NCI-H1048 (cell line): ENCODE data around the gene GMPPA.
A peak's percentile ranks its signal among the peaks of the same experiment; 100 is the strongest.

Experiments
- DNase-seq: peaks from one replicate; lab custom pipeline; 2025; lab: John Stamatoyannopoulos, UW

The GMPPA gene

GRCh38 chr2:219486380-219486959 lies 12.2 kb upstream of the GMPPA start:
- no peak for DNase-seq

- DNase-seq = no peak
Measured at GRCh38 chr2:219488149-219488843, 10.4 kb upstream of the GMPPA start.

DNA sequence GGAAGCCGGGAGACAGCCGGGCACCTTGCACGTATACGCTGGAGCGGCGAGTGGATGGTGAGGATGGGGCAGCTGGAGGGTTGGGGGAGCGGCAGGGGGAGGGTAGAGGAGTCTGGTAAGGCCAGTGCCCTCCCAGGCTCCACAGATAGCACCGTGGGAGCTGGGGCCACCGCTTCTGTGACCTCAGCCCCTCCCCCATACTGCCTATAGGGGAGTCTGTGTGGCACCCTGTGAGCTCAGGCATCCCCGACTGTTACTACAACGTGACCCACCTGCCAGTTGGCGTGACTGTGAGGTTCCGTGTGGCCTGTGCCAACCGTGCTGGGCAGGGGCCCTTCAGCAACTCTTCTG lies 9.9 kb upstream of the GMPPA start:
- no peak for DNase-seq

DNA sequence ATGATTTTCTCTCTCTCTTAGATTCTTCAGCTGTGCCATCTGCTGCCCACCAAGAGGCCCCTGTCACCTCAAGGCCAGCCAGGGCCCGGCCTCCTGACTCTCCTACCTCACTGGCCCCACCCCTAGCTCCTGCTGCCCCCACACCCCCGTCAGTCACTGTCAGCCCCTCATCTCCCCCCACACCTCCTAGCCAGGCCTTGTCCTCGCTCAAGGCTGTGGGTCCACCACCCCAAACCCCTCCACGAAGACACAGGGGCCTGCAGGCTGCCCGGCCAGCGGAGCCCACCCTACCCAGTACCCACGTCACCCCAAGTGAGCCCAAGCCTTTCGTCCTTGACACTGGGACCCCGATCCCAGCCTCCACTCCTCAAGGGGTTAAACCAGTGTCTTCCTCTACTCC lies 9.4 kb upstream of the GMPPA start:
- no peak for DNase-seq

GRCh38 chr2:219490186-219490585 lies 8.5 kb upstream of the GMPPA start:
- DNase-seq = no peak

DNA sequence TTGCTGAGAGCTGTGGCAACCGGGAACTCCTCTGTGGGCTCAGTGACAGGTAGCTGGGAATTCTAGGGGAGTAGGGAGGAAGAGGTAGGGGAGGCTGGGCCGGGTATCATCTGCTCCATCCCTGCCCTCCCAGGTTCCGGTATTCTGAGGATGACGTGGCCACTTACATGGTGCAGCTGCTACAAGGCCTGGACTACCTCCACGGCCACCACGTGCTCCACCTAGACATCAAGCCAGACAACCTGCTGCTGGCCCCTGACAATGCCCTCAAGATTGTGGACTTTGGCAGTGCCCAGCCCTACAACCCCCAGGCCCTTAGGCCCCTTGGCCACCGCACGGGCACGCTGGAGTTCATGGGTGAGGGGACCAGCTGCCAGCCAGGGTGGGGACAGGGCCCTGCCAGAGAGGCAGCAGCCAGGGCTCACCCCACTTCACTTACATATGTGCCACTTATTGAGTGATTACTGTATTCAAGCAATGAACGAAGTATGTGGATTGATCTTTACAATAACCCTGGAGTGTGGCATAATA lies 8.0 kb upstream of the GMPPA start:
- DNase-seq = no peak

DNA sequence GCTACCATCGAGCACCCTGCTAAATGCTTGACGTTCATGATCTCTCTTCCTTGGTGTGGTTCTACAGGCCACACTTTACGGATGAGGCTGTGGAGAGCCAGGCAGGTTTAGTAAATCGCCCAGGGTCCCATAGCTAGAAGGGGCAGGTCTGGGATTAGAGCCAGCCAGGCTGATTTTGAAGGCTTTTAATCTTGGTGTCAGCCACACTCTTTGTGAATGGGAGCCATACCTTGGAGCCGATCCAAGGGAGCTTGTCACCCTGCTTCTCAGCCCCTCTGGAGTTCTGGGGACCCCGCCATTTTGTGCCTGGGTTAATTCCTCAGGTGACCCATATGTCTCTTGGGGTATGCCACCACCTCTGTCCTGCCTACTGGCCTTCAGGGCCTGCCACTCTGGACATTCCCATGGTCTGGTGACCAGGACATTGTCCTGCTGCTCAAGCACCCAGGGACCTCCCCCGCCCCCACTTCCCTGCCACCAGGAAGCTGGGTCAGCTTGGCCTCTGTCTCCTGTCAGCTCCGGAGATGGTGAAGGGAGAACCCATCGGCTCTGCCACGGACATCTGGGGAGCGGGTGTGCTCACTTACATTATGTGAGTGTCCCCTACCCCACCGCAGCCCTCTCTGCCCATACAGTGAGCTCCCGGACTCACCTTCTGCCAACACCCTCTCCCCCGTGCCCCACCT lies 7.3 kb upstream of the GMPPA start:
- no peak for DNase-seq

- no peak for DNase-seq
Measured at GRCh38 chr2:219492575-219492974, 6.1 kb upstream of the GMPPA start.

DNA sequence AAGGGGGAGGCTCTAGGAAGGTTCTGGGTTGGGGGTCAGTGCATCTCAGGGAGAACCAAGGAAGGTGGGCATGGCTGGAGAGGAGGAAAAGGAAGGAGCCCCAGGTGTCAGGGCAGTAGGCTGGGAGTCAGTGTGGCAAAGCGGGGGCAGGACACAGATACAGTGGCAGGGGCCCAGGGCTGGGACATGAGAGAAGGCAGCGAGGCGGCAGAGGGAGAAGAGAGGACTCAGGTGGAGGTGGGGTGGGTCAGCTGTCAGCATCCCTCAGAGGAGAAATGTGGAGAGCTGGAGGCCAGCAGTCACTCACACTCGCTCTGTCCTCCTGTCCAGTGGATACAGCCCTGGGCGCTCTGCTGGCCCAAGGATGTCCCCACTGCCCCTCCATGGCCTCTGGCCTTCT lies 5.6 kb upstream of the GMPPA start:
- DNase-seq = no peak

DNA sequence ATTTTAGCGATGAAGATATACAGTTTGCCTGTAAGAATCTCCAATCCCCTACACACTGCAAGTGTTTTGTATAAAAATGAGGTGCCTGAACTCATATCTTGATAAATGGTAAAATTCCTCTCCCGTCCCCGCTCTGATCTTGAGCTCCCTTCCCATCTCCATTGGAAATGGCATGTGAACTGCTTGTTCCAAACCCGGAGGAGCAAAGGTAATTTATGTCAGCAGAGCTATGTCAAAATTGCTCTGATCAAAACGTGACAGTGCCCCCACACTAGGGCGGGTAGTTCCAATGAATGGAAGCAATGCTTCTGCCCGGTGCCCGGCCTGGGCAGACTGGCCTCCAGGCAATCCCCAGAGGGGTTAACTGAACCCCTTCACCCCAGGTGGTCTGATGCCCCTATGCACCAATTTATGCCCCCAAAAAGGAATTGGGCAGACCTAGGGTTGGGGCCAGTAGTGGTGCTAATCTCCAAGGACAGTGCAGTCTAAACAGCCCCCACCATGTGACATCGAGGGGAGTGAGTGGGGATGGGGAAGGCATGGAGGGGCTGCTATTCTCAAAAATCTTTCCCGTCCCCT lies 3.6 kb upstream of the GMPPA start:
- DNase-seq = no peak

DNA sequence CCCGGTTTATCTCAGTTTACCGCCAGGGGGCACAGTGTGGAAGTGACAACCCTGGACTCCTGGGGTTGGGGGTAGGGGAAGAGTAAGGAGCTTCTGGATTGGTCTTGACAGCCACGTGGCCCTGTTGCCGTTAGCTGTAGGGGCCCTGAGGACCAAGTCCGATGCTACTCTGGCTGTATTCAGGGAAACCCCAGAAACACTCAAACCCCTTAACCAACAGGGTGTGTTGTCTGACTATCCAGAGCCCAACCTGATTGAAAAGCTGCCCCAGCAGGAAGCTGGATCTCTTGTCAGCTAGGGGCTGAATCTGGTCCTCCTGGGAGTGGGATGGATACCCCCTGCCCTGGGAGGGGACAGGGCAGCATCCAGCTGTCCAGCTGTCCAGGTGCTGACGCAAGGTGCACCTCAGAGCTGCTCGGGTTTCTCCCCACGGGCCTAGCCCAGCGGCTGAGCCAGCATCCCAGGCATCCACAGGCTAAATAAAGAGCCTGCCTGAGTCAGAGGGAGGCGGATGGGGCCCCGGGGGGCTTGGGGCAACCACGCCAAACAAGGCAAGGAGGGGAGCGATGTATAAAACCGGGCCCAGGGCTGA lies 3.1 kb upstream of the GMPPA start:
- peak; percentile 31 for DNase-seq

DNA sequence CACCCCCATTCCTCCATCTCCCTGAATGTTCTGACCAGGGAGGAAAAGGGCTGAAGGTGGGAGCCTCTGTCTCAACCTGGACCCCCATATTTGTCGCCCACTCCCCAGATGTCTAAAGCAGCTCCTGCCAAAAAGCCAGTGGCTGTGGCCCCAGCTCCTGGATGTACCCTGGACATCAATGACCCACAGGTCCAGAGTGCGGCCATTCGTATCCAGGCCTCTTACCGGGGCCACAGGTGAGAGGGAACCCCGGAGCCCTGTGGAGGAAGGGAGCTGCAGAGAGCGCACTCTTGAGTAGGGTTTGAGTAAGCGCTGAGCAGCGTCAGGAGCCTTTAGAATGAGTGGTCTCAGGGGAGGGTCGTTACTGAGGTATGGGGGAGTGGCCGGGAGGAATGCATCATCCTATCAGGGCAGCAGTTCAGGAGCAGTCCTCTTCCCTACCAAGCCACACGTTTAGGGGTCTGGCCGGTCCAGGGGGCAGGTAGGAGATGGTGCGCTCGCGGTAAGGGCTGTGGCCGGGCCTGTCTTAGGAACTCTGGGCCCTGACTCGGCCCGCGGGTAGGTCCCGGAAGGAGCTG lies 2.4 kb upstream of the GMPPA start:
- DNase-seq = no peak

DNA sequence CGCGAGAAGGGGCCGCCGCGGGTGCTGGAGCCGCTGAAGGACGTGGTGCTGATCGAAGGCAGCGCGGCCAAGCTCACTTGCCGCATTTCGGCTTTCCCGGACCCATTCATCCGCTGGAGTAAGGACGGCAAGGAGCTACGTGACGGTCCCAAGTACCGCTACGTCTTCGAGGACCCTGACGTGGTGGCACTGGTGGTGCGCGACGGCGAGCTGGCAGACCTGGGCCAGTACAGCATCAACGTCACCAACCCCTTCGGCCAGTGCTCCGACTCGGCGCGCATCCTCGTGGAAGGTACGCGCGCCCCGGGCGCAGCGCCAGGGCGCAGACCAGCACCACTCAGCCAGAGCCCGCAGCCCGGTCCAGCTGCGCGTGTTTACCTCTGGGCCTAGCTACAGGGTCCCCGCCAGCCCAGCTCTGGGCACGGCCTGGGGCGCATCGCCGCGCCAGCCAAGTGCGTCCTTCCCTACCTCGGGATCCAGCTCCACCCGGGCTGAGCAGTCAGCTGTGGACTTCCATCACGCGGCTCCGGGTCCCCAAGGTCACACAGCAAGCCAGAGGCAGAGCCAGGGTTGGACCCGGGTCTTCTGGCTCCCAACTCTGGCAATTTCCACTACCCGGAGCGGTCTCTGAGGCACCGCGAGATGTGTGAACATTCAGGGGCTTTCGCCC lies 1.7 kb upstream of the GMPPA start:
- DNase-seq = no peak

DNA sequence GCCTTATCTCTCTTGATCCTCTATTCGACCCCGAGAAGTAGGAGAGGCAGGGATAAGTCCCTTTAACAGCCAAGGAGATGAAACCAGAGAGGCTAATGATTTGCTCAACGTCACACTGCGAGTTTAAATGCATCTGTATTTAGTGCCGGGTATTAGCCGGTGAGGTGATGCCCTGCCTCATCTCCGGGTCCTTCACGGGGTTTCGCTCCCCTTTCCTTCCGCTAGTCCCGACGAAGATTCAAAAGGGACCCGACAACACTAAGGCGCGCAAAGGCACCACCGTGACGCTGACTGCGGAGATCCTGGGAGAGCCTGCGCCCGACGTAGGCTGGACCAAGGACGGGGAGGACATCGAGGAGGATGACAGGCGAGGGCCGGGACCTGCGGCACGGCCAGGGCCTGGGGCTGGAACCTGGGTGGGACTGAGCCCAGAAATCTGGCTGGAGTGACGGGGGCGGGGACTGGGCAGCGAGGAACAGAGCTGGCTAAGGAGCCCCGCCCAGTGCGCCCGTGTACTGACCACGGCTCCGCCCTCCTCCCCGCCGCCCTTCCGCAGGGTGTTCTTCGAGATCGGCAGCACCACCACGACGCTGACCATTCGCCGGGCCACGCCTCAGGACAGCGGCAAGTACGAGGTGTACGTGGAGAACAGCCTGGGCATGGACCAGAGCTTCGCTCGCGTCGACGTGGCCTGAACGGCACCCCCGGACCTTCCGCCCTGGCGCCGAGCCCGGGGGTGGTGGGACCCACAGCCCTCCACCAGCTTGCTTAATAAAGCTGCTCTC lies 1.0 kb upstream of the GMPPA start:
- DNase-seq = no peak

- DNase-seq = no peak
Measured at GRCh38 chr2:219499058-219499307, 292 bp downstream of the GMPPA start.

- no peak for DNase-seq
Measured at GRCh38 chr2:219499555-219499954, 864 bp downstream of the GMPPA start.

DNA sequence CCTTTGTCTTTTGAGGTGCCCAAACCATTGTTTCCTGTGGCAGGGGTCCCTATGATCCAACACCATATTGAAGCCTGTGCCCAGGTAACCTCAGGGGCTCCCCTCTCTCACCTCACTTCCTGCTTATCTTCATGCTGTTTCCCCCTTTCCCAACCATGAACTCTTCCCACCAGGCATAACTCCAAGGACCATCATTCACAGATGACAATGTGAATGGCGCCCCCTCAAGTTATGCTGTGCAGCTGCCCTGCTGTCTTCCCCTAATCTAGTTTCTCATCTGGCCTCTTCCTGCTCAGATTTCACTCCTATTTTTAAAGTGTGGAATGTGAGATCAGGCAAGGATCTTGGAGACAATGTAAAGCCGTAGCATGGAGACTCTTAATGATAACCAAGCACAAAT lies 1.4 kb downstream of the GMPPA start:
- no peak for DNase-seq

GRCh38 chr2:219501849-219502248 lies 3.2 kb downstream of the GMPPA start:
- no peak for DNase-seq

DNA sequence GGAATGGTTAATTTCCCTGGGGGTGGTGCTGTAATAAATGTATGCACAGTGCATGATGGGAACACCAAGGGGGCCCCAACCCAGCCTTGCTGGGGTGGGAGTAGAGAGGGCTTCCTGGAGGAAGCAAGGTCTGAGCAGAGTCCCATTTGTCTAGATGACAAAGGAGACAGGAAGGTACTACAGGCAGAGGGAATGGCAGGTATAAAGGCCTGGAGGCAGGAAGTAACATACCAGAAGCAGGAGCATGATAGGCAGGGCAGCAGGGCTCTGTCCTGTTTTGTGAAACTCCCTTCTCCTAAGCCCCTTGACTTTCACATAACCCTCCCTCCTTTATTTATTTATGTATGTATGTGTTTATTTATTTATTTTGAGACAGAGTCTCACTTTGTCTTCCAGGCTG lies 3.9 kb downstream of the GMPPA start:
- no peak for DNase-seq

DNA sequence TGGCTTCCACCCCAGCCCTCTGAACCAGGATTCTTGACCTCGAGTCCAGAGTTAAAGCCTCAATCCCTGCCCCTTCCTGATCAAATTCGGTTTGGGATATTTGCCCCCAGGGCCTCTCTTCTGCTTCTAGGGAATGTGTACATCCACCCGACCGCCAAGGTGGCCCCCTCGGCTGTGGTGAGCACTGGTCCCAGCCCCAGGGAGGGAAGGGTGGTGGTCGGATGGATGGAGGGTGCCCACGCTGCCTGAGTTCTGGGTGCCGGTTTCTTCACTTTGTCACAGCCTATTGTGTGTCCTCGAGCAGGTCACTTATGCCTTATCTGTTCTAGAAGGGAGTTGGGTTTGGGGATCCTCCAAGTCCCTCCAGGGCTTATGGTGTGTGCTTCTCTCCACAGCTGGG lies 6.9 kb downstream of the GMPPA start:
- DNase-seq = no peak

- no peak for DNase-seq
Measured at GRCh38 chr2:219506153-219506801, 7.6 kb downstream of the GMPPA start.
